Gastroesophageal sphincter (tissue), 3 donors: Measurements from ENCODE around the gene COL11A2.

Source experiments
- CTCF ChIP-seq, 4 experiments: fragments of 200-600 bp in 2 of 4; fragments of 450-650 bp in 2 of 4; sonication (generic) in 1 of 4; IDR thresholded peaks; one replicate each; pipeline ENCODE4 v1.5.1; 2017 to 2019; ENCODE audit warnings: antibody characterized with exemption in 4 of 4, mild to moderate bottlenecking in 2 of 4, moderate library complexity in 2 of 4
- EP300 ChIP-seq: sonication (generic); formaldehyde crosslinking; IDR thresholded peaks from one replicate; pipeline ENCODE4 v1.6.1; 2017; ENCODE audit warnings: antibody characterized with exemption, mild to moderate bottlenecking
- POLR2A ChIP-seq, 2 donors: fragments of 450-650 bp; IDR thresholded peaks; one replicate each; pipeline ENCODE4 v1.6.1; 2017; ENCODE audit warnings: antibody characterized with exemption in 2 of 2, mild to moderate bottlenecking in 2 of 2, moderate library complexity in 1 of 2
- POLR2AphosphoS5 ChIP-seq: sonication (generic); formaldehyde crosslinking; IDR thresholded peaks from one replicate; pipeline ENCODE4 v1.6.1; 2017; ENCODE audit warnings: antibody characterized with exemption

DNA sequence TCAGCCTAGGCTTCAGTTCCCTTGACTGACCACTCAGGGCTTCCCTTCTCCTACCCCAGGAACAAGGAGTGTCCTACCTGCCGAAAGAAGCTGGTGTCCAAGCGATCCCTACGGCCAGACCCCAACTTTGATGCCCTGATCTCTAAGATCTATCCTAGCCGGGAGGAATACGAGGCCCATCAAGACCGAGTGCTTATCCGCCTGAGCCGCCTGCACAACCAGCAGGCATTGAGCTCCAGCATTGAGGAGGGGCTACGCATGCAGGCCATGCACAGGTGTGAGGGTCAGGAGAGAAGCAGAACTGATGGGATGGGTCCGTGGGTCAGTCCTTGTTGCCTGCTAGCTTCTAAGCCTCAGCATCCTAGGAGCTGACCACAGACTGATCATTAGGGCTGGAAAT, 17.6 kb upstream of the COL11A2 start:
- TF ChIP-seq POLR2A (IDR thresholded peaks at IDR 0.05) (no peak), CTCF (IDR thresholded peaks at IDR 0.05) (no peak), POLR2AphosphoS5 (no peak), EP300 (no peak)
